Renal cortex interstitium (tissue), 11 donors: ENCODE data around the gene NDN. TPM values are rescaled to one million over a fixed set of nuclear protein-coding genes. Genes with fewer than 3 reads are reported as not detected.

Source experiments
- DNase-seq, 11 donors: peaks; one replicate each; pipeline ENCODE4 v3.0.0-alpha.2; 2013; ENCODE audit warnings: low read depth in 9 of 11, low spot score in 4 of 11; ENCODE audit errors: extremely low read depth in 1 of 11
- polyA plus RNA-seq, 3 donors: library from polyadenylated mRNA; unstranded; fragments of 120-200 nt; gene quantifications; one replicate each; pipeline ENCODE4 v1.2.1, GENCODE V29; 2013; ENCODE audit not compliant: insufficient read length in 3 of 3

NDN gene
- polyA plus RNA-seq, 3 donors = 73.9 to 96.9 (median 75.2) TPM

GRCh38 chr15:23647001-23647295 lies 40.2 kb downstream of the NDN start:
- DNase-seq = no peak

- no peak for DNase-seq
Observed at GRCh38 chr15:23646165-23647000, 40.7 kb downstream of the NDN start.

GRCh38 chr15:23645371-23646164 lies 41.5 kb downstream of the NDN start:
- DNase-seq = no peak

GRCh38 chr15:23644829-23645228 lies 42.3 kb downstream of the NDN start:
- DNase-seq = no peak

- peak in 10 of 11 donors; percentile 31 to 58 (median 42) for DNase-seq
Observed at GRCh38 chr15:23642413-23643044, 44.6 kb downstream of the NDN start.

Other genes starting within 250 kb of the NDN start
- not detected for gene GOLGA6L2, start 240.1 kb downstream of the NDN start, polyA plus RNA-seq
- gene MKRN3, start 121.6 kb downstream of the NDN start, polyA plus RNA-seq = 1 to 10 TPM in 2 of 3 donors, under 1 TPM in 1; 0.24 to 1.6 (median 1.3) TPM
- gene MAGEL2, start 39.4 kb downstream of the NDN start, polyA plus RNA-seq = 1 to 10 TPM; 4.2 to 5.6 (median 4.6) TPM